ENCODE measurements around the gene FAM149A.

GRCh38 chr4:186217733-186218293 lies 113.3 kb downstream of the FAM149A start:
- no peak for TF ChIP-seq POLR2A (IDR thresholded peaks at IDR 0.05)
- TF ChIP-seq CTCF (IDR thresholded peaks at IDR 0.05): no peak
